GM19239 (cell line): ENCODE measurements around the gene STOX2.

Experiments used
- DNase-seq: peaks from one replicate; pipeline ENCODE4 v3.0.0; 2011; ENCODE audit warnings: low spot score; ENCODE audit not compliant: insufficient read length
- FAIRE-seq: peaks from 2 replicates; lab custom pipeline; 2011; peaks lifted over from hg19 to GRCh38; lab: Jason Lieb, UNC

Gene STOX2

DNA sequence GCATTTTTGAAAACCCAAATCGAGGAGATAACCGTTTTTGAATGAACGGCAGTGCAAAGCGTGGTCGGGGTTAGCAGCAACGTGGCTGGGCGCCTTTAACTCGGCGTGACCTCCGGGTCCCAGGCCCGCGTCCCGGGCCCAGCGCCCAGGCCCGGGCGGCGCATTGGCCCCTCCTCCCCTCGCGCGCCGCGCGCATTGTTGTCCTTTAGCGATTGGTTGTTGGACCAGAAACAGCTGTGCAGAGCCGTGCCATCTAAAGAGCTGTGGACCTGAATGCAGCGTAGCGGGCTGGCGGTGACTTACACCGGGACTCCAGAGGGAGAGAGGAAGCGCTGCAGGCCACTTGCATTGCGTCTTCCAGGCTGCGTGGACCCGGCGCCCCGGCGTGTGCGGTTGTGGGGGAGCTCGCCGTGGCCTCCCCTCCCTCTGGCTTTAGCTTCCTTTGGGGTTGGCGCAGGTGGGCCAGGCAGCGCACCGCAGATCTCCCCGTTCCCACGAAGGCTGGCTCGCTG lies at the start of gene STOX2:
Gene STOX2, plus strand, starts transcription at position 227 of the 512 bp plus-strand sequence. CDS start 1,484 bp downstream, outside the sequence.
- no peak for FAIRE-seq
- DNase-seq: no peak

- DNase-seq (no peak), FAIRE-seq (no peak)
Observed at GRCh38 chr4:183855323-183856190, 49.5 kb upstream of the STOX2 start.

DNA sequence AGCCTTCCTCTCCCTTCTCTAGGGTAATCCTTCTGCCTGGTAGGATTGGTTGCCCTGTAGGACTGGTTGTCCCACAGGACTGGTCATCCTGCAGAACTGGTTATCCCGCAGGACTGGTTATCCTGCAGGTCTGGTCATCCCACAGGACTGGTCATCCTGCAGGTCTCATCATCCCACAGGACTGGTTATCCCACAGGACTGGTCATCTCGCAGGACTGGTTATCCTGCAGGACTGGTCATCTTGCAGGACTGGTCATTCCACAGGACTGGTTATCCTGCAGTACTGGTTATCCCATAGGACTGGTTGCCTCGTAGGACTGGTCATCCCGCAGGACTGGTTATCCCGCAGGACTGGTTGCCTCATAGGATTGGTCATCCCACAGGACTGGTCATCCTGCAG lies 48.1 kb upstream of the STOX2 start:
- DNase-seq (no peak), FAIRE-seq (no peak)

- DNase-seq: no peak
- no peak for FAIRE-seq
Observed at GRCh38 chr4:183858011-183858615, 47.0 kb upstream of the STOX2 start.

GRCh38 chr4:183860119-183860518 lies 45.0 kb upstream of the STOX2 start:
- DNase-seq (no peak), FAIRE-seq (no peak)

GRCh38 chr4:183860731-183861130 lies 44.4 kb upstream of the STOX2 start:
- no peak for FAIRE-seq
- DNase-seq: no peak

DNA sequence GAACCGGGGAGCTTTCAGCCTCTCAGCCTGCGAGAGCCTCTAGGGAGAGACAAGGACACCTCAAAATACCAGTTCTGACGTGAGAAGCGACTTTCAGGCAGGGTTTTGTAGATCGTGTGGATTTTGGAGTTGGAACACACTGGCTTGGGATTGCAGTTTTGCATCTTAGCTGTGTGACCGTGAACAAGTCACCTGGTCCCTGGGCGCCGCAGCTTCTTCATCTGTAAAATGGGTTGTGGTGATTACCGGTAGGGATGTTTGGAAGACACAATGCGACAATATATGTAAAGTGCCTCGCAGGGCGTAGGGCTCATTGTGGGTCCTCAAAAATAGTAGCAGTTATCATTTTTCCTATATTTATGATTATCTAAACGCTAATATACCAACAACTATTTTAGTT lies 43.7 kb upstream of the STOX2 start:
- DNase-seq (no peak), FAIRE-seq (no peak)

GRCh38 chr4:183863155-183863825 lies 41.8 kb upstream of the STOX2 start:
- no peak for FAIRE-seq
- no peak for DNase-seq

DNA sequence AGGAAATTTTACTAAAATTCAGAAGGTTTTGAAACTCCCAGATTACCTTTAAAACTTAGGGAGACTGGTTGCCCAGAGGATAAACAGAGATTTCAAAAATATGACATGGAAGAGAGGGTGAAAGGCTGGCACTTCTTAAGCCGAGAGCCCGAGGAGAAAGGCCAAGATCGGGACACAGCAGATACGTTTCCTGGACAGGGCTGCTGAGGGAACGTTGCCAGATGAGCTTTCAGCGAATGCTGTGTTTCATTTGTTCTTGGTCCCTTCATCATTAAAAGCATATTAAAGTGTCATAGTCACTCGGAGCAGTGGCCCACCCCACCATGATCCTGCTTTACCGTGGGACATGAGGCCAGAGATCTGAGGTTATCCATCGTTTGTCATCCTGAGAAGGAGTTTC lies 37.9 kb upstream of the STOX2 start:
- FAIRE-seq (no peak), DNase-seq (no peak)

DNA sequence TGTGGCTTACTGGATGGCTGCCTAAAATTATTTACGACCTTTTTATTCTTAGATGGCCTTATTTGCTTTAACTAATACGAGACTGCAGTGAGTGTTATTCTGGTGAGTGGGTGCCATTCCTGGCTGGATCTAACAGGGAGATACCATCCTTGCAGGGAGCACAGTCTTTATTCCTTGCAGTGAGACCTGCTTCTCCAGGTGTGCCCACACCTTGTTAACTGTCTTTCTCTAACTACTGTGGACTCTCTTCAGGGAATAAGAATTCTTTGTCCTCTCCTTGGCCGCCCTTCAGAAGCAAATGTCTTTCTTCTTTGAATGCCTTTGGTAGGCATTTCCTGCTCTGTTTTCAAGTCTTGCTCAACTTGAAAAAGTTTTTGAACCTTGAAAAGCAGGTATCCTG lies 34.1 kb upstream of the STOX2 start:
- DNase-seq: no peak

DNA sequence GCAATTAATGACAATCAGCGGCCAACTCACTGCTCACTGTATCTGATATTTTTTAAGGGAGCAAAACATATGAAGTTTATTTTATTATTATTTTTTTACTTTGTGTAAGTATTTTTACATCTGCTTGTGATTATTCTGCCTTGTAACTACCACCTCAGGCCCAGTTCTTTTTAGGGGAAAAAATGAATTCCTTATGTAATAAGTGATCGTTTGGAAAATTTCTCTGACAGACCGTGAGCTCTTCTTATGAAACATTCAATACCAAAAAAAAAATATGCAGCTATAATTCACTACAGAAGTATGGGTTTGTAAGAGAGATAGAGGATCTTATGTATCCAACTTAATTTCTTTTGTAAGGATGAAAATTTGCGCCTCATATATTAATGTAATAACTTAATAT lies 33.5 kb upstream of the STOX2 start:
- DNase-seq (no peak), FAIRE-seq (no peak)

More for the DNA sequence above, 34.1 kb upstream of the STOX2 start:
- FAIRE-seq: no peak

DNA sequence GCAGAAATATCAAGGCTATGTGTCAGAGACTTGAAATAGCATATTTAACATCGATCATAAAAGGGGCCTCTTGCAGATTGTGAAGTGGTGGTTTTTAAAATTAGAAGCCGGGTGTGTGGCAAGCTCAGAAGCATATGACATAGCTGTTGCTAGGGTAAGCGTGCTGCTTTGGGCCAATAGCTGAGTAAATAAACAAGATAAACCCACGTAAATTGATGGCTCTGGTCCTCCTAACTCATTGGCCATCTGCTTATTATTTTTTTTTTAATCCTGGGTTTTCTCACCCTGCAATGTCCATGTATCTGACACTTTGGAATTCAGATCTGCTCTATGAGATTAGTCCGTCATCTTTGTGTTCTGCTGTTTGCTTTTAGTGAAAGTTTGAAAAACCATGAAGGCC lies 32.6 kb upstream of the STOX2 start:
- no peak for DNase-seq
- FAIRE-seq: no peak

DNA sequence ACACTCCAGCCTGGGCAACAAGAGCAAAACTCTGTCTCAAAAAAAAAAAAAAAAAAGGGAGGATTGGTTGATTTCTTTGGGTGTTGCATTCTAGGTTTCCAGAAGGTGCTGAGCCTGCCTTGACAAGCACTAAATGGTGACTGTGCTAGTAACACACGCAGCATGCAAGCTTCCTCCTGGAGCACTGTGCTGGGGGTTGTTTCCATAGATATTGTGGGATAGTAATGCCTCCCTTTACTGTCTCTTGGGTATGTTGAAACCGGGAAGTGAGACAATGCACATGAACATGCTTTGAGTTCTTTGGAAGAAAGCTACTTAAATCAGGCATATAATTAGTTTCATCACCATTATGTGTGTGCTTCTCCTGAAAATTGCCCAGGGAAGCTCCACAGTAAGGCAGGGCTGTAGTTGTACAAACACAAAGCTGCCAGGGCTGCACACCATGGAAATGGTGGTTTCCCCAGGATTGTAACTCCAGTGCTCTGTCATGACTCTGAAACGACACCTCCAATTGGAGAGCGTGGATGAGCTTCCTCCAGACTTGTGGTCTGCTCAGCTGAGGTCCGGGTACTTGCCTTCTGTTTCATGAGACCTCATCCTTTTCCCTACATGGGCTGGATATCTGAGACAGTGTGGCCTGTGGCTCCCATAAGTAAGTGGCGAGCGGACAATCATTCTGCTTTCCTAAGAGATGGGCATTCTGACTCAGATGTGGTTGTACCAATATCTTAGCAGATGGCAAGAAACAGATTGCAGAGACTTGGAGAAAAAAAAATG lies 31.5 kb upstream of the STOX2 start:
- no peak for FAIRE-seq
- DNase-seq: no peak

DNA sequence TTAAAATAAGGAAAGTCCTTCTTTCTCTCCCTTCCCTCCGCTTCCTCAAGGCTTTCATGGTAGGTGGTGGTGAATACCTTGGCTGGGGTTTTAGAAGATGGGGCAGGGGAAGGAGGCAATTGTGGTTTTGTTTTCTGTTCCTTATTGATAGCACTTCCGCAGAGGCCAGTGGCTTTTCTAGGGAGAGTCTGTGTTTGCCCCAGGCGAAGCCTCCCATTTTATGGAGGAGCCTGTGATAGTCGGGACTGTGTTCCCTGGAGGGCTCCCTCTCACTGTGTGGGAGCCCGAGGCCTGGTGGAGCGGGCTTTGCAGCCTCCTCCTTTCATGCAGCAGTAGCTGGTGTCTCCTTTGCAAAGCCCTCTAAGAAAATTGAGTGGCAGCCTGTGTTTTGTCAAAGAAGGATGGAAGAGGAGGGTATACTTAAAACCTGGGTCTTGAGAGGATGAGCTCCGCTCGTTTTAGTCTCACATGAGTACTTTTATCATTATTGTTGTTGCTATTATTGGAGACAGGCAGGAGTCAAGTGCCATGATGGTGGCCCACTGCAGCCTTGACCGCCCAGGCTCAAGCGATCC lies 29.8 kb upstream of the STOX2 start:
- FAIRE-seq (no peak), DNase-seq (no peak)

DNA sequence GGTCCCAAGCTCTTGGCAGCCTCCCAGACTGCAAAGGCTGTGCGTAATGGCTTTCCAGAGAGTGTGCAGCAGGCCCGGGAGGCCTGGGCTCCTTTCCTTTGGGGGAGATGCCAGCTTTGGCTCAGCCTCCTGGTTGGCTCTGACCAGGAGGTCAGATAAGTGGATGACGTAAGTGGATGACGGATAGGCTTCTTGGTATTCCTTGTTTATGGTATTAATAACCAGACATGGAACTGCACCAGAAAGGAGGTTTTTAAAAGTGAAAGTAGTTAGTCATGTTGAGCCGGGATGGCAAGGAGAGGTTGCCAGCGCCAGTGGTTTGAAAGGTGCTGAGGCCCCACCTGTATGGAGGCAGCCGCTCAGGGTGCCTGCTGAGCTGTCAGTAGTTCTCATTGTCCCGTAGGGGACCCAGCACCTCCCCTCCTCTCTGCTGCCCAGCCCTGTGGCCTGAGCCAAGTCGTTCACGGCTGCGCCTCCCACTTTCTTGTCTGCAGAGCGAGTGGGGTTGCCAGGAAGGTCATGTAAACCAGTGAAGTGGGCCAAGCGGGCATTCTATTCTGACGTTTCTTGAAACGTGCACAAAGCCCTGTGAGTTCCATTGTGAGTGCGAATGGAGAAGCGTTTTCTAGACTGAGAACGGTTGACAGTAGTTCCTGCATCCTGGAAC lies 28.7 kb upstream of the STOX2 start:
- DNase-seq (no peak), FAIRE-seq (no peak)

GRCh38 chr4:183878251-183878970 lies 26.7 kb upstream of the STOX2 start:
- DNase-seq: no peak
- FAIRE-seq: no peak

DNA sequence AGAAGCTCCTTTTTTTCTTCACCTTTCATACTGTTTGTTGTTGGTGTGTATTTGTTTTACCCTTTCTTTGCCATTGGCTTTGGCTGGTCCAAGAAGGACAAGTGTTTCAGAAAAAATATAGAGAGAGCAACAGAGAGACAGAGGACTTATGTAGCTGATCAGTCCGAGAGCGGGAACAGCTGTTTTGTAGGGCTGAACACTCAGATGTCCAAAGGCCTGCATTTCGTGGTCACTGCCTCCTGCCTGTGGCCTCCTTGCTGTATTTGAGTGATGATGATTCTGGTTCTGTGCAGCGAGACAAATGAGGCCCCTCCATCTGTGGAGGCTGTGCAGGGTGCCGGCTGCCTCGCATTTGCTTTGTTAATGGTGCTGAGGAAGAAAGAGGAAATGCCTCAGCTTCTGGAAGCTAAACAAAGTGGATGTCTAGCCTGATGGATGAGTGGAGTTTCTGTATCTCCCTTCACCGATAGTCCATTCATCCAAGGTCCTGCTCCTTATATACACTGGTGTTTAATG lies 19.8 kb upstream of the STOX2 start:
- FAIRE-seq: no peak
- no peak for DNase-seq

GRCh38 chr4:183887351-183887750 lies 17.8 kb upstream of the STOX2 start:
- DNase-seq (no peak), FAIRE-seq (no peak)

DNA sequence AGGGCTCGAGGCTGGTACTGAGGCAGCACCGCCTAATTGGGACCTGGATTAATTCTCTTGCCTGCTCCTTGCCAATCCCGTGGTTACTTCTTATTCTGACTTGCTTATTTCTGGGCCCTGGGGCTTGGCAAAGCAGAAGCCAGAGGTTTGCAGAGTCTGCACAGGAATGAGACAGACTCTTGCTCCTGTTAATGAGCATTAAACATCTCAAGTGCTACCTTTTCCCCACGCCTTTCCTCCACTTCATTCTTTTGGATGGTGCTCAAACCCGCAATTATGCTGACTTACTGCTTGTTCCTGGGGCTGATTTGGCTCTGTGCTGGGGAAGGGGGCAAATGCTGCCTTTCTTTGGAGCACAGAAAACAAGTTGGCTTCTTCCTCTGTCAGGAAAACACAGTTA lies 16.5 kb upstream of the STOX2 start:
- no peak for DNase-seq
- no peak for FAIRE-seq
